HG02610 (cell line): Measurements from ENCODE around the gene LDLRAD4.

Experiments
- ATAC-seq: cut with Tn5 transposase; IDR thresholded peaks from one replicate; pipeline ENCODE4 v1.9.1; 2021; ENCODE audit warnings: mild to moderate bottlenecking, moderate library complexity; ENCODE audit not compliant: unreplicated experiment

Gene LDLRAD4

DNA sequence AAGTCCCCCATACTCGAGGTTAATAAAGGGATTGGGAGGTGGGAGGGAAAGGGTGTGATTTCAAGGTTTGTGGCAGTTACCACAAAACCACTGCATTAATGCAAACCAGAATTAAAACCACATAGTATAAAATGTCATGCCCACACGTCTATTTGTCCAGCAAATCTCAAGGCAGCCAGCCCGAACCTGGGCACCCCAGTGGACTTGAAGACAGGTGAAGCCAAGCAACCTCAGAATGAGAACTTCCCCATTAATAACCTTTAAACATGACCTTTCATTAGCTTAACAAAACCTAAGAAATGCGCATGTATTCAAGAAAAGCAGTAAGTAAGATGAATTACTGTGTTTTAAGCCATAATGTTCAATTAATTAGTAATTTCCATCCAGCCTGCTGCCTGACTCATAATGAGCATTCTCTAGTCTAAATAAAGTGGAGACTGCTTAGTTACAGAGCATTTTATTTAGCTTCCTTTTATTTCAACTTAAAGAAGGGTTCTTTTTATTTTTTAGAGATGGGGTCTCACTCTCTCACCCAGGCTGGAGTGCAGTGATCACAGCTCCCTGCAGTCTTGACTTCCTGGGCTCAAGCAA lies 278.2 kb downstream of the LDLRAD4 start:
- no peak for ATAC-seq

DNA sequence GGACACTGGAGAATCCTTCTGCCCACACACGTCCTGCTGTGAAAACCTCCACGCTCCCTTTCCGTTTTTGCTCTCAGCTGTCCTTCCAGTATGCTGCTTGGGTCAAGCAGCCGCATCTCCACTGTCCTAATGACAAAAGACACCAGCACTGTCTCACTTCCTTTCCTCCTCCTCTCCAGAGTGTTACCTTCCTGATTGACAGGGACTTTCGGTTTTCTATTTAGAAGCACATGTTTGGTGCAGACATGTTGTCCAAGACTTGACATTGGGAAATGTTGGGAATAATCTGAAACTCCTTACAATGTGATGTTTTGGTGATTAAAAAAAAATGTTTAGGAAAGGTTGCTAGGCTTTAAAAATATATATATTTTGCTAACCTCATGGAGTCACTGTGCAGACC lies 281.2 kb downstream of the LDLRAD4 start:
- ATAC-seq = no peak

DNA sequence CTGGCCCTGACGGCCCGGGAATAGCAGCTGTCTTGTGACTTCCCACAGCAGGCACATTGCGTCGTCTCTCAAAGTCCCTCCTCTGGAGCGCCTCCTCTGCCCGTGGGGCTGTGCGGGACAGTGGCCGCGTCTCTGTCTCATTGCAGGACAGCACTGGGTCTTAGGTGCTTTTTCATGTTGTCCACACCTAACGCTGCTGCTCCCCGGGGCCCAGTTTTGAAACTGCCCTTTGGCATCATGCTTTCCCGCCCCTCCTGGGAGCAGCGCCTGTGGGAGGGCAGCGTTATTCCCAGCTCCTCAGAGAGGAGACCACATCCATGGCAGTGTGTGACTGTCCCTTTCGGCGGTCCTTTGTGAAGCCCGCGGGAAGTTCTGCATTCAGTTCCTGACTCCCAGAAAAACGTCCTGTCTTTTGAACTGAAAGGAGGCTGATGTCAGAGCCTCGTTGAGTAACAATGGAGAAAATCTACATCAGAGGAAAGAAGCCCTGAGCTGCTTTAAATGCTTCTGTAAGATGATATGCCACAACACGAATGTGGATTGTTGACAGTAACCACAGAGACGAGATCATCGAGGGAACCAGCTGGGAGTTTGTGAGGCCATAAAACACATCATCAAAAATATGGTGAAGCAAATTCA lies 281.8 kb downstream of the LDLRAD4 start:
- ATAC-seq = no peak

DNA sequence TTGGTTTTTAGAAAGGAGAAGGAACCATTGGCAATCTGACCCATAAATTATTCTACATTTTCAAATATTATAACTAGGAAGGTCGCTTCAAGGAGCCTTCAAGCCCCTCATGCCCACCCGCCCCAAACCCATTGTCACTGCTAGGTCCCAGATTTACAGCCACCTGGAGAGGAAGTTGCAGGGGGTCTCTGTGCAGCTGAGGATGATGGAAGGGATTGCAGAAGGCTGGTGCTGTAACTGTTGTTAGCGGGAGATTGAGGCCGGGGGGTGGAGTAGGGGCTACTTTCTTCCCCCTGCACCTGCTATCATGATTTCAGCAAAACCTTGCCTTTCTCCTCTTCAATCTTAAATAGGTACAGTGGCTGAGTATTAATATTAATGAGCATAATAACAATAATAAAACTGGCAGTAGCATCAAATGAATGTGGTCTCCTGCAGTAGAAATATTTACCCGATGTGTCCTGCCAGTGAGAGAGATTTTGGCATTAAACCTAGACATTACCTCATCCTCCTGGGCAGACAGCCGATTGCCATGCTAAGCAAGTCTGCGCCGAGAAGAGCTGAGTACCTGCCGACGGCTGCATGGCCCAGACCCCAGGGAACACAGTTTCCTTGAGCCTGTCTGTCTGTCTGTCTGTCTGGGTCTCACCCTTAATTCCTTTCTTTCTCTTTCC lies 282.4 kb downstream of the LDLRAD4 start:
- no peak for ATAC-seq

GRCh38 chr18:13501543-13501887 lies 283.0 kb downstream of the LDLRAD4 start:
- ATAC-seq = no peak

- ATAC-seq = peak; percentile 99
These were observed 283.3 kb downstream of the LDLRAD4 start for GRCh38 chr18:13501891-13502290.

DNA sequence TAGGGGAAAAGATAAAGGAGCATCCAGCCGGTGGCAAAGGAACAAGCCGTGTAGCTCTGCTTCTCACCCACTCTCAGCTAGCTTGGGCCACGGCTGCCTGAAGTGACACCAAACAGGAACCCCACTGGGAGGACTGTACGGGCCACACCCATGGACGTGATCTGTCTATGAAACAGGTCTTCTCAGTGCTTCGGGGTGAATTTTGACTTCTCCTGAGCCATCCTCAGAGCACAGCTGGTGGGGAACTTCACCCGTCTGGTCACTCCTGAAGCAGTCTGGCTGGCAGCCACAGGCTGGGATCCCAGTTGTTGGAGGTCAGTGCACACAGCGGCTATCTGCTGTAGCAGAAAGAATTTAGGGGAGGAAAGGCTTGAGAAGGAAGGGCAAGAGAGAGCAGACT lies 284.0 kb downstream of the LDLRAD4 start:
- no peak for ATAC-seq

- ATAC-seq = no peak
These were observed 285.3 kb downstream of the LDLRAD4 start for GRCh38 chr18:13503836-13504235.

- ATAC-seq = no peak
These were observed 287.3 kb downstream of the LDLRAD4 start for GRCh38 chr18:13505780-13506345.

DNA sequence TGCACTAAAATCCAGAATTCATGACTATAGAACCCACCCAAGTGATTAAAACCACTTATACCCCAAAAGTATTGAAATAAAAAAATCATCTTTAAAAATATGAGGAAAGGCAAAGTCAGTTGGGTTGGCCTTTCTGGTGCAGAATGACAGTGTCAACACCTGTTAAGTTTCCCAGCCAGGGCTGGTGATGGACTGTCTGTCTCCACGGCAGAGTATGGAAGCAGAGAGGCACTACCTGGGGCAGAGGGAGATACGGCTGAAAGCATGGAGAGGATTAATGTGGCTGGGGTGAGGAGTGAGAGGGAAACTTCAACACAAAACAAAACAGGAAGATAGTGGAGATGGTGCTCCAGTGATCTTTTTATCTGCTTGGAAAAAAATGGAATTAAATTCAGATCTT lies 292.0 kb downstream of the LDLRAD4 start:
- ATAC-seq = no peak

DNA sequence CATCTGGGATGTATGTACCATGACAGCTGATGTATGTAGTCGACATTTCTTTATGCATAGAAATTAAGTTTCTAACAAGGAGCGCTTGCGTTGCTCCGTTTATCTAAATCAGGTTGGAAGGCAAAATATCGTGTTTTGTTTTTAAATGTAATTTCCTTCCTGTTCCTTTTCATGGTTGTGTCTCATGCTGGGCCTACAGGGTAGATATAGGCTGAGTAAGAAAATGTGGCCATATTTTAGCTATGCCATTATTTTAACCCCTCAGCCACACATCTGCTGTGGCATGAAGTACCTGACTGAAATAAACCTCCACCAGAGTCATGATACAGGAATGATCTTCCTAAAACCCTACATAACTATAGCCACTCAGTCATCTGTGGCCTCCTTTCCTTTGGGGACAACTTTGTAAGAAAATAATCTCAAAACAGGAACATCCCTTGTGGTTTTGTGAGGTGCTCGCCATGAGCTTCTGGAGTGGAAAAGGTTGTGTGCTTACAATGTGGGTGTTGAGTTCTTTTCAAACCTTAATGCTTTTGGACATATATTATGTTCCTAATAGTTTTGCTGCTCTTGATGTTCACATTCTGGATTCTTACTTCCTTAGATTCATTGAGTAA lies 293.5 kb downstream of the LDLRAD4 start:
- no peak for ATAC-seq

- ATAC-seq = no peak
These were observed 294.5 kb downstream of the LDLRAD4 start for GRCh38 chr18:13513021-13513420.

GRCh38 chr18:13513481-13513880 lies 294.9 kb downstream of the LDLRAD4 start:
- ATAC-seq = no peak

GRCh38 chr18:13514558-13514957 lies 296.0 kb downstream of the LDLRAD4 start:
- no peak for ATAC-seq

- ATAC-seq = no peak
These were observed 298.3 kb downstream of the LDLRAD4 start for GRCh38 chr18:13516855-13517254.

- ATAC-seq = no peak
These were observed 298.8 kb downstream of the LDLRAD4 start for GRCh38 chr18:13517369-13517768.

- no peak for ATAC-seq
These were observed 299.8 kb downstream of the LDLRAD4 start for GRCh38 chr18:13518382-13518781.

DNA sequence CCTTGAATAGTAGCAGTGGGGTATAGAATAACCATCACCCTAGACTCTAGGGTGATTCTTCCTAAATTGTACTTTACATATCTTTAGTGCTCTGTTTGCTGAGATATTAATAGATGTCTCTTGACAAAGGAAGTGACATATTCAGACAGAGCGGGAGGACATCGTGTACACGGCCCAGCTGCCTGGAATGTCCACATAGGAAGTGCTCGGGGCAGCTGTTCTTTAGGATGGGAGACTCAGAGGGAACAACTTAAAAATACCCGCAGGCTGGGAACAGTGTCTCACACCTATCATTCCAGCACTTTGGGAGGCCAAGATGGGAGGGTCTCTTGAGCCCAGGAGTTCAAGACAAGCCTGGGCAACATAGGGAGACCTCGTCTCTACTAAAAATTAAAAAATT lies 301.7 kb downstream of the LDLRAD4 start:
- no peak for ATAC-seq

DNA sequence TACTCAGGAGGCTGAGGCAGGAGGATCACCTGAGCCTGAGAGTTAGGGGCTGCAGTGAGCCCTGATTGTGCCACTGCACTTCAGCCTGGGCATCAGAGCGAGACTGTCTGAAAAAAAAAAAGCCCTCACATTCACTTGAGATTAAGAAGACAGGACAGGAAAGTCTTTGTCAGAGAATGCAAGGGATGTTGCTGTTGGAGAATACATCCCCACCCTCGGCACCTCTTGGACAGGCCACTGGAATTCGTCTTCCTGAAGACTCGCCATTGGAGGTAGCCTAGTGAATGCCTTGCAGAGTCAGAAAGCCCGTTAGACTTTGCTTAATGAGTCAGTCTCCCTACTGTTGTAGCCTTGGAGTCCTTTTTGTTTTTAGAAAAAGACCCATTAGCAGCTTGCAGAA lies 302.2 kb downstream of the LDLRAD4 start:
- no peak for ATAC-seq

DNA sequence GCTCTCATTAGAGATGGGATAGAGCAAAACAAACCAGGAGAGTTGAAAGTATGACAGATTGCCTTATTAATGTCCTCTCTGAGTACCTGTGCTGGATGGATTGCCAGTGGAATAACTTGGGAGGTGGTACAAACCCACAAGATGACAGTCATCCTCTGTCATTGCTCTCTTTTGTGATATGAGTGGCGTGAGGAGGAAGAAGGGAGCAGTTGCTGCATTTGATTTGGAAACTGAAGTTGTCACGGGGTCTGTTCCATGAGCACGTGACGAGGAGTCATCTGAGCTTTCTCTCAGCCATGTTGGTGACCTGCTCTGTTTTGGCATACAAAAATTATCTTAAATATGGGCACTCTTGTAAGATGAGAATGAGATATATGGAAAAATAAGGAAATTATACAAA lies 302.9 kb downstream of the LDLRAD4 start:
- no peak for ATAC-seq

GRCh38 chr18:13522256-13522655 lies 303.7 kb downstream of the LDLRAD4 start:
- no peak for ATAC-seq
